Left renal pelvis (tissue), 4 donors: ENCODE measurements around the gene MISFA. TPM values are rescaled to one million over a fixed set of nuclear protein-coding genes. Genes with fewer than 3 reads are reported as not detected.
"Not testable (repeated sequence)": the region's sequence is repeated elsewhere in the genome, so short reads cannot be mapped to it uniquely, and the experiment has no call there.

Experiments used
- DNase-seq, 4 donors: peaks; one replicate each; pipeline ENCODE4 v3.0.0-alpha.2; 2013; ENCODE audit warnings: low read depth in 4 of 4, low spot score in 3 of 4
- polyA plus RNA-seq, 4 donors: library from polyadenylated mRNA; unstranded; fragments of 120-200 nt; gene quantifications; one replicate each; pipeline ENCODE4 v1.2.1, GENCODE V29; 2013; ENCODE audit not compliant: insufficient read length in 4 of 4

The MISFA gene
- 10 to 100 TPM in 1 of 4 donors, 1 to 10 TPM in 3; 4.5 to 16.8 (median 7.3) TPM for polyA plus RNA-seq

DNA sequence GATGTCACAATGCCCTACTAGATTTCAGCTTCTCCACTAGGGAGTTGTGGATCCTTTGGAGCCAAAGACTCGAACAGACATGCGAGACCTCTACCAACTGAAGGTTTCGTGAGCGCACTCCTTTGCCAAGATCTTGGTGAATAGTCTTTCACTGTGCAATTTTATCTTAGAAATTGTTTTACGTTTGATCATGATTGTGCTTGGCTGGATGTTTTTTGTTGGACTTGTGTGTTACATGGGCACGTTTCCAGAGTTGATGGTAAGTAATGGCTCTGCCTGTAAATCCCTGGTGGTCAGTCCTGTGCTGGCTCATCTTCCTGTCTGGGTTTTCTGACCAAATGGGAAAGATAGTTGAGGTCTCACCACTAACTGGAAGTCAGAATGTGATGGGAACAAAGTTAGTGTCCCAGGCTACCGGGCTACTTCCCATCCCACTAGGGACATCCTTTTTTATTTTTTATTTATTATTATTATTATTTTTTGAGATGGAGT is at the start of gene MISFA:
Gene MISFA, plus strand, starts transcription at position 51 of the 492 bp plus-strand sequence. Its CDS starts 140 bp downstream, at position 191.
- no peak for DNase-seq

DNA sequence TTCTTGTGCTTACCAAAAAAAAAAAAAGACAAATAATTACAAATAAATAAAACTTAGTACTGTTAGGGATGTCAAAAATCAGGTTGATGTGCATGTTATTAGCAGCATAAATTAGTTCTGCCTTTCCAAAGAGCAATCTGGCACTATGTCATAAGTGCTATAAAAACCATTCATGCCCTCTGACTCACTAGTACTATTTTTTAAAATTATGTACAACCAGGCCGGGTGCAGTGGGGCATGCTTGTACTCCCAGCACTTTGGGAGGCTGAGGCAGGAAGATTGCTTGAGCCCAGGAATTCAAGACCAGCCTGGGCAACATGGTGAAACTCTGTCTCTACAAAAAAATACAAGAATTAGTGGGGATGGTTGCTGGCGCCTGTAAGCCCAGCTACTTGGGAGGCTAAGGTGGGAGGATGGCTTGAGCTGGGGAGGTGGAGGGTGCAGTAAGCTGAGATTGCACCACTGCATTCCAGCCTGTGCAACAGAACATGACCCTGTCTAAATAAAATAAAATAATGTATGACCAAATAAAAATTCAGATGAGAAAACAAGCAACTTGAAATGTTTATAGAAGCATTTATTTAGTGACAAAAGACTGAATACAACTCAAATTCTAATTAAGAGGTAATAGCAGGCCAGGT is 36.4 kb upstream of the MISFA start:
- DNase-seq = no peak

DNA sequence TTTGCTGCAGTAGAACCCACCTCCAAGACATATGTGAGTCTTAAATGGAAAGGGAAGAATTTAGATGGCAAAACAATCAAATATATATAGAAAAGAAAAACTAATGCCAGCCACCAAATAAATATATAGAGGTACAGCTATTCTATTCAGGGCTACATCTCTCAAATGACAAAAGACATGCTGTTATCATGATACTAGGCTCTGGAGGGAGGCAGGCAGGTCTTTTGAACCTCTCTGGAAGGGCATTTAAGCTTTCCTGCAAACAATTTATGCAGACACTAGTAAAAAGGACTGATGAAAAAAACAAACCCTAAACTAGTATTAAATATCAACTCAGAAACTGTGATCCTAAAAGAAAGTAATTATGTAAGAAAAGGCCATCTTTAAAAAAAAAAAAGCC is 35.4 kb upstream of the MISFA start:
- DNase-seq = no peak

DNA sequence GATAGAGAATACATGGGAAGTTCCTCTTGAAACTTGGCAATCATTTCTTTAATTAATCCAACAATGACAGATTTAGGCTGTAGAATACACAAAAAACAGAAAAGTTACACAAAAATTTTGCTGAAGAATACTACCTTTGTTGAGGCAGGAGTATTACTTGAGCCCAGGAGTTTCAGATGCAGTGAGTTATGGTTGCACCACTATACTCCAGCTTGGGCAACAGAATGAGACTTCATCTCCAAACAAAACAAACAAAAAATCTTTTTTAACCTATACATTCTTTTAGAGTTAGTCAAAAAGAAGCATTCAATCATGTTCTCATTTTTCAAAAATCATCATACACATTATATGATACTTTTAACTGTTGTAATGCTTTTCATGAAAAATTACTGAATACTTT is 33.2 kb upstream of the MISFA start:
- no peak for DNase-seq

DNA sequence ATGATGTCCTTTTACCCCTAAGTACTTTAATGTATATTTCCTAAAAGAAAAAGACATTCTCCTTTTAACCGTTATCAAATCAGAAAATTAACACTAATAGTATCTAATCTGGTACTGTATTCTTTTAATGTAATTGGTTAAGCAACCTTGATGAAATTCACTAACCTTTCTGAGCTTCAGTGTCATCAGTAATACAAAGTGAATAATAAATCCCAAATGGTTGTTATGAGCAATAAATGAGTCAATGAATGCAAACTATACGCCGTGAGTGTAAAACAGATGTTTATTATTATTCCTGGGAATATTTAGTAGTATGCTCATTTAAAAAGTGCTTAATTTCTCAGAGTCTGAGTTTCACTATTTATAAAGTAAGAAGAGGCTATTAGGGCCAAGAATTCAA is 32.5 kb upstream of the MISFA start:
- no peak for DNase-seq

GRCh38 chr11:18575361-18575760 is 24.2 kb upstream of the MISFA start:
- no peak for DNase-seq

DNA sequence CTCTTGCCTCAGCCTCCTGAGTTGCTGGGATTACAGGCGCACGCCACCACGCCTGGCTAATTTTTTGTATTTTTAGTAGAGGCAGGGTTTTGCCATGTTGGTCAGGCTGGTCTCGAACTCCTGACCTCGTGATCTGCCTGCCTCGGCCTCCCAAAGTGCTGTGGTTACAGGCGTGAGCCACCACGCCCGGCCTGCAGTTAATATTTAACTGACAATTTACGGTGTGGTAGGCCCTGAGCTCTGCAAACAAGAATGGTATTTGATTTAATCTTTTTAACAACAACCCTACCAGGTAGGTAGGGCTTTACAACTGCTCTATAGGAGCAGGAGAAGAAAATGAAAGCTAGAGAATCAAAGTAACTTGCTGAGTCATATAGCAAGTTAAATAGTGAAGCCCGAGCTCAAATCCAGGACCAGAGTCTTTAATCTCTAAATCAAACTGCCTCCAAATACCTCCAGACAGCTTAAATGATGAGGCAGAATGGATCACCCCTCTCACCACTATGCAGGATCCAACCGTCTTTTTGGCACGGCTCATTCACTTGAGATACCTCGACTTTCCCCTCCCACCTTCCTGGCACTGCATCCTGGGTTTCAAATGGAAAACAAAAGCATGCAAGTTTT is 20.5 kb upstream of the MISFA start:
- DNase-seq = no peak

- DNase-seq = no peak
Measured at GRCh38 chr11:18580113-18580766, 19.3 kb upstream of the MISFA start.

- no peak for DNase-seq
Measured at GRCh38 chr11:18581825-18582224, 17.8 kb upstream of the MISFA start.

- peak; percentile 73 to 87 (median 82) for DNase-seq
Measured at GRCh38 chr11:18588297-18589252, 11.0 kb upstream of the MISFA start, which contains the start of gene UEVLD. Gene UEVLD, minus strand, starts transcription at chr11:18588734. Its CDS starts 80 bp downstream, at chr11:18588654.

GRCh38 chr11:18590571-18590970 is 9.0 kb upstream of the MISFA start:
- DNase-seq = no peak

GRCh38 chr11:18594088-18594487 is 5.5 kb upstream of the MISFA start:
- not testable (repeated sequence) for DNase-seq

- no peak for DNase-seq
Measured at GRCh38 chr11:18594999-18595749, 4.4 kb upstream of the MISFA start.

- DNase-seq = no peak
Measured at GRCh38 chr11:18600915-18601569, 1.5 kb downstream of the MISFA start.

DNA sequence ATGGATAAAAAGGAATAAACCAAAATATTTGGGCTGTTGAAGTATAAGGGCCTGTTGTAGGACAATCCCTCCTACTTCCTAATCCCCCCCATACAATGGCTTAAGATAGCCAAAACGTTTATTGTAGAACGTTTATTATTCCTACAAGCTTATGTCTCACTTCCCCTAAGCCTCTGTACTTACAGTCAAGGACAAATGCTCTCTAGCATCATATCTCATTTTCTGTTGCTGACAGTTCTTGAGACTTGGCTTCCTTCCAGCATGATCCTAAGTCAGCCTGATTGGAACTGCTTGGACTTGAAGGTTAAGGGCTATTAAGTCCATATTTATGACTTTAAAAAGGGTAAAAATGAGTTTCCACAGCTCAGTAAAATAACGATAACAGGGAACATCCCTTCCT is 8.8 kb downstream of the MISFA start:
- DNase-seq = no peak

GRCh38 chr11:18611196-18611595 is 11.6 kb downstream of the MISFA start:
- no peak for DNase-seq

DNA sequence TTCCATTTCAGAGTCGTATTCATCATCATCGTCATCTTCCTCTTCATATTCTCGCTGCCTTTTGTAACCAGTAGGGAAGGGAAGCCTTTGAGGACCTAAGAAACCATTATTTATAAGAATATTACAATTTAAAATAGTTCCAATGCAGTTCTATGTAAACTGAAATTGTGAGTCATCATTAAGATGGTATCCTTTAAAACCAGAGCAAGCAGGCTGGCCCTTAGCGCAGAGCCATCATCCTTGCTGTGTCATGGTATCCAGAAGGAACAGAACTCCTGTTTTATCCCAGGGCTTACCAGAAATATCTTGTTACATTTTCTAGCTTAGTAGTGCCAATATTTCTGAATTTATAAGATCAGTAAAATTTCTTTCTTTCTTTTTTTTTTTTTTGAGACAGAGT is 12.8 kb downstream of the MISFA start:
- no peak for DNase-seq

- DNase-seq = no peak
Measured at GRCh38 chr11:18614667-18615066, 15.1 kb downstream of the MISFA start.
